ENCODE data around the gene VSNL1.

Gene VSNL1

DNA sequence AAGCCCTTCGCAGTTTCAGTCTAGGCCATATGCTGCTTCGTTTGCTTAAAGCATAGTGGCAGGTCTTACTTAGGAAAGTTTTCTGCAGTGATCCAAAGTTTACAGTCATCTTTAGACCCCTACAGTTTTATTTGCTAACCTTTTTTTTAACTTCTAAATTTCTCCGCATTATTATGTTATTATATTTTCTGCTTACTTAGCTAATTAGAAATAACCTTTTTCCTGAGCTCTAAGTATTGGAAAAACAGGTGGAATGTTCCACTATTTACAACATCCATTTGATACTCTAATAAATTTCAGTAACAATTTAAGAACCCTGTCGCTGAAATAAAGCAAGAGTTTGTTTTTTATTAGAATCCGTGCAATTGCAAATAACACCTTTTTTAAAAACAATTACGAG is 18.2 kb upstream of the VSNL1 start:
- FAIRE-seq, result no peak
- TF ChIP-seq POLR2AphosphoS5 (IDR thresholded peaks at IDR 0.05; ENCODE audit: low read depth, low read length), result no peak
- DNase-seq (ENCODE audit: insufficient read length), result no peak

DNA sequence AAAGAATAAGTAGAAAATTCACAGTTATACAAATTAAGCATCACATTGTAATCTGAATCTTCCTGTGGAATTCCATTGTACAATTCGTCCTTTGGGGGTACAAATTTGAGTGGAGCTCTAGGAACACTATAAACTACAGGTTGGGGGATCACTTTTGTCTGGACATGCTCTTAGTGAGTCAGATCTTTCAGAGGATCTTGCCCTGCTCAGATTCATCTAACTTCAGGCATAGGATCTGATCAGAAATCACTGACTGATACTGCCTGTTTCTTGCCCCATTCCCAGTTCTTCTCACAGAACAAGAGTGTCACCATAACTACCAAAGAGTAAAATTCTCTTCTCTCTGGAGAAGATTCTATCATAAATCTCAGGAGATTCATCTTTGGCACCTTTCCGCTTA is 10.7 kb upstream of the VSNL1 start:
- DNase-seq (ENCODE audit: insufficient read length), result no peak
- TF ChIP-seq POLR2AphosphoS5 (IDR thresholded peaks at IDR 0.05; ENCODE audit: low read depth, low read length), result no peak
- TF ChIP-seq POLR2A (IDR thresholded peaks at IDR 0.05; ENCODE audit: low read depth, low read length), result no peak
- no peak for TF ChIP-seq TAF1 (IDR thresholded peaks at IDR 0.05; ENCODE audit: borderline replicate concordance, low read depth, low read length)
- no peak for FAIRE-seq

DNA sequence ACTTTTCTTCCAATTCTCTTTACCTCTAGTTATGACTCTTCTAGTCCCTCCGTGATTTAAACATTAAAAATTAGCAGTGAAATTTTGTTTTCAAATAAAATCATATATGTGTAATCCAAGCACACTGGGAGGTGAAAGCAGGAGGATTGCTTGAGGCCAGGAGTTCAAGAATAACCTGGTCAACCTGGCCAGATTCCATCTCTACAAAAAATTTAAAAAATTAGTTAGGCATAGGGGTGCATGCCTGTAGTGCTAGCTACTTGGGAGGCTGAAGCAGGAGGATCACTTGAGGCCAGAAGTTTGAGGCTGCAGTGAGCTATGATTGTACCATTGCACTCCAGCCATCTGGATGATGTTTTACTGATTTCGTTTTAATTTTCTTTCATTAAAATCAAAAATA is 7.0 kb upstream of the VSNL1 start:
- FAIRE-seq, result no peak
- TF ChIP-seq TAF1 (IDR thresholded peaks at IDR 0.05; ENCODE audit: borderline replicate concordance, low read depth, low read length) (no peak), POLR2AphosphoS5 (IDR thresholded peaks at IDR 0.05; ENCODE audit: low read depth, low read length) (no peak), POLR2A (IDR thresholded peaks at IDR 0.05; ENCODE audit: low read depth, low read length) (no peak)
- no peak for DNase-seq (ENCODE audit: insufficient read length)

GRCh38 chr2:17536416-17536815 is 4.1 kb upstream of the VSNL1 start:
- DNase-seq (ENCODE audit: insufficient read length) (no peak), FAIRE-seq (no peak)
- no peak for TF ChIP-seq POLR2A (IDR thresholded peaks at IDR 0.05; ENCODE audit: low read depth, low read length)
- no peak for TF ChIP-seq POLR2AphosphoS5 (IDR thresholded peaks at IDR 0.05; ENCODE audit: low read depth, low read length)

DNA sequence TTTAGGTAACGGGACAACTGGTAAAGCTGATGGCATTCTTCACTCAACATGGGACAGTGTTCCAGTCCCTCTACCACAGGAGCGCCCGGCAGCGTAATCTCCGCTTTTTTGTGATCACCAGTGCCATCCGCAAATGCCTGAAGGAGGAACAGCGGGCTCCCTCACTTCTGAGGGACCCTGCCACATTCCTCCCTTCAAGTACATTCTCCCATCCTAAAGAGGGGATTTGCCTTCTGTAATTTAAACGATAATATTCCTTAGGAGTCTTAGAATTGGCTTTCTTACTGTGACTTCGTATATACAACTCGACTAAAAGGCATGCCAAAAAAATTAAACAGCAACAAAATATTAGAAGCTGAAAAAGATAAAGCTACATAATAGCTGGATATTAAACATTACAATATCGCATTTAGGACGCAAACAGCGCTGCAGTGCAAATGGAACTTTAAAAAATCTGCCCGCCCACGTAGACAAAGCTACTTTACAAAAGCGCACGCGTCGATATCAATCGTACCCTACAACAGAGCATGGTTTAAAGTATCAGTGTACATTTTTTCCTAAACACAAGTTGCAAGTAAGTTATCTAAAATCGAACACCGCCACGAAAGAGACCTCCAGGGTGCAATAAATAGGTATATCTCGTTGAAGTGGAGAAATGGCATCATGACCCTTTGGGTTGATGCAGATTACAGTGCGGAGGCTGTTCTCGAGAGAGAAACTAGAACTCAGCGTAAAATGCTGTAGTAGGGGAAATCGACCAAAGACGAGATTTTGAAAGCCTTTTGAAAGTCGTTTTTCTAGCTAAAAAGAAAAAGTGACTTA is 2.3 kb upstream of the VSNL1 start:
- TF ChIP-seq POLR2A (IDR thresholded peaks at IDR 0.05; ENCODE audit: low read depth, low read length), result no peak
- no peak for TF ChIP-seq POLR2AphosphoS5 (IDR thresholded peaks at IDR 0.05; ENCODE audit: low read depth, low read length)
- no peak for TF ChIP-seq TAF1 (IDR thresholded peaks at IDR 0.05; ENCODE audit: borderline replicate concordance, low read depth, low read length)
- FAIRE-seq, result no peak
- no peak for DNase-seq (ENCODE audit: insufficient read length)

GRCh38 chr2:17538844-17539554 is 1.5 kb upstream of the VSNL1 start:
- DNase-seq (ENCODE audit: insufficient read length) (no peak), FAIRE-seq (no peak)
- no peak for TF ChIP-seq POLR2AphosphoS5 (IDR thresholded peaks at IDR 0.05; ENCODE audit: low read depth, low read length)
- TF ChIP-seq POLR2A (IDR thresholded peaks at IDR 0.05; ENCODE audit: low read depth, low read length), result no peak
- TF ChIP-seq TAF1 (IDR thresholded peaks at IDR 0.05; ENCODE audit: borderline replicate concordance, low read depth, low read length), result no peak

DNA sequence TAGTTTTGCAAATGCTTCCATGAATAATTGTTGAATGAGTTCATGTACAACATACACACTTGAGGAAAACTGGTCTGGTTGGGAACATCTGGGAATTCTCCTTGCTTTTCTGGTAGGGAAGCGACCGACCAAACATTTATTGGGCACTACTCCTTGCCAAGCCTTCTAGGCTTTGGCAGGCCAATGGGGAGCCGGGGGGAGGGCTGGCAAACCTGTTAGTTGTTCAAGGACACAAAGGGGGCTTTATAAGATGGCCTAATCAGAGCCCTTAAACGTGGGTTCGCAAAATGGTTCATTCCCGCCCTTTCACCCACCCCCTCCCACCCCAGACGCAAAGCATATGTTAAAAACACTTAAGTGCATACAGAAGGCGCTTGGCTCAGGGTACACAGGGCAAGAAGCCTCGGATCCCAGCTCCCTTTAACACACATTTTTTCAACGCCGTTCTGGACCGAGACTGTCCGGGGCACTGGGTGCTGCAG is 844 bp upstream of the VSNL1 start:
- TF ChIP-seq POLR2AphosphoS5 (IDR thresholded peaks at IDR 0.05; ENCODE audit: low read depth, low read length), result no peak
- no peak for TF ChIP-seq POLR2A (IDR thresholded peaks at IDR 0.05; ENCODE audit: low read depth, low read length)
- no peak for TF ChIP-seq TAF1 (IDR thresholded peaks at IDR 0.05; ENCODE audit: borderline replicate concordance, low read depth, low read length)
- DNase-seq (ENCODE audit: insufficient read length) (no peak), FAIRE-seq (no peak)

GRCh38 chr2:17540813-17541530 is 476 bp downstream of the VSNL1 start:
- FAIRE-seq, result no peak
- TF ChIP-seq POLR2AphosphoS5 (IDR thresholded peaks at IDR 0.05; ENCODE audit: low read depth, low read length) (no peak), POLR2A (IDR thresholded peaks at IDR 0.05; ENCODE audit: low read depth, low read length) (no peak), TAF1 (IDR thresholded peaks at IDR 0.05; ENCODE audit: borderline replicate concordance, low read depth, low read length) (no peak)
- no peak for DNase-seq (ENCODE audit: insufficient read length)

GRCh38 chr2:17541531-17541950 is 1.0 kb downstream of the VSNL1 start:
- FAIRE-seq, result no peak
- TF ChIP-seq POLR2AphosphoS5 (IDR thresholded peaks at IDR 0.05; ENCODE audit: low read depth, low read length) (no peak), TAF1 (IDR thresholded peaks at IDR 0.05; ENCODE audit: borderline replicate concordance, low read depth, low read length) (no peak), POLR2A (IDR thresholded peaks at IDR 0.05; ENCODE audit: low read depth, low read length) (no peak)
- DNase-seq (ENCODE audit: insufficient read length), result no peak

- no peak for FAIRE-seq
- DNase-seq (ENCODE audit: insufficient read length), result no peak
- no peak for TF ChIP-seq POLR2AphosphoS5 (IDR thresholded peaks at IDR 0.05; ENCODE audit: low read depth, low read length)
- no peak for TF ChIP-seq POLR2A (IDR thresholded peaks at IDR 0.05; ENCODE audit: low read depth, low read length)
- TF ChIP-seq TAF1 (IDR thresholded peaks at IDR 0.05; ENCODE audit: borderline replicate concordance, low read depth, low read length), result no peak
Observed at GRCh38 chr2:17542471-17542870, 2.0 kb downstream of the VSNL1 start.

DNA sequence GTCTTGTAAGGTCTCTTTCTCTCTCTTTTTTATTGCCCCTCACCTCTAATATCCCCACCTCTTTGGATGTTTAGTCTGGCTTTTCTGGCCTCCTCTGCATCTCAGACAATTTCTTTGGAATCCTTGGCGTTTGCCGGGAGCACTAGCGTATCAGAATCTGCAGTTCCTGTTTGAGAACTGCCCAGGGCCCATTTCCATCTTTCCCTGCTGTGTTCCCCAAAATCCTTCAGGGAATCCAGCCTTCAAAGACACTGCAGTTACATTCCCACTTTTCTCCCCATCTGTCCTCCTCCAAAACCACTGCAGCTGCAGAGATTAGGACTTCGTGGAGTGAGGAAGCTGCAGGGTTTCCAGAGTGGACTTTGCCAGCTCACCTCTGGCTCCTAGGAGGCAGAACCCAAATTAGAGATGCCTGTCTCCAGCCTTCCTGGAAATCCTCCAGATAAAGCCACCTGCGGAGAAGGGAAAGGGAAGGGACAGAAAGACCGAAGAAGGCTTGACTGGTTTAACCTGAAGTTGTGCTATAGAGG is 2.7 kb downstream of the VSNL1 start:
- DNase-seq (ENCODE audit: insufficient read length), result no peak
- no peak for FAIRE-seq
- no peak for TF ChIP-seq POLR2A (IDR thresholded peaks at IDR 0.05; ENCODE audit: low read depth, low read length)
